Upper lobe of left lung (tissue), 4 donors: ENCODE measurements around the gene ZNF280C.

ENCODE experiments used
- POLR2A ChIP-seq, 4 donors: fragments of 450-650 bp; IDR thresholded peaks; one replicate each; pipeline ENCODE4 v1.5.1; 2016 to 2017; ENCODE audit warnings: antibody characterized with exemption in 4 of 4, mild to moderate bottlenecking in 2 of 4
- POLR2AphosphoS5 ChIP-seq, 2 donors: sonication (generic); formaldehyde crosslinking; IDR thresholded peaks; one replicate each; pipeline ENCODE4 v1.5.1; 2017; ENCODE audit warnings: antibody characterized with exemption in 2 of 2
- TF ChIP-seq, protein P1 (sequence below), 6 experiments: fragments of 450-650 bp in 4 of 6; fragments of 200-600 bp in 2 of 6; sonication (generic) in 2 of 6; IDR thresholded peaks; one replicate each; pipeline ENCODE4 v1.5.1; 2016 to 2019; ENCODE audit warnings: antibody characterized with exemption in 6 of 6

DNA sequence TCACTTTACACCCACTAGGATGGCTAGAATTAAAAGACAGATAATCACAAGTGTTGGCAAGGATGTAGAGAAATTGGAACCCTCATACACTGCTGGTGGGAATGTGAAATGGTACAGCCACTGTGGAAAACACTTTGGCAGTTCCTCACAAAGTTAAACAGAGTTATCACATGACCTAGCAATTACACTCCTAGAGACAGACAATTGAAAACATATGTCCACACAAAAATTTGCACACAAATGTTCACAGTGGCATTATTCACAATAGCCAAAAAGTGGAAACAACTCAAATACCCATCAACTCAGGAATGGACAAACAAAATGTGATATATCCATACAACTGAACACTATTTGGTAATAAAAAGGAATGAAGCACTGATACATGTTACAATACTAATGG lies 5.7 kb downstream of the ZNF280C start:
- TF ChIP-seq, protein P1, sequence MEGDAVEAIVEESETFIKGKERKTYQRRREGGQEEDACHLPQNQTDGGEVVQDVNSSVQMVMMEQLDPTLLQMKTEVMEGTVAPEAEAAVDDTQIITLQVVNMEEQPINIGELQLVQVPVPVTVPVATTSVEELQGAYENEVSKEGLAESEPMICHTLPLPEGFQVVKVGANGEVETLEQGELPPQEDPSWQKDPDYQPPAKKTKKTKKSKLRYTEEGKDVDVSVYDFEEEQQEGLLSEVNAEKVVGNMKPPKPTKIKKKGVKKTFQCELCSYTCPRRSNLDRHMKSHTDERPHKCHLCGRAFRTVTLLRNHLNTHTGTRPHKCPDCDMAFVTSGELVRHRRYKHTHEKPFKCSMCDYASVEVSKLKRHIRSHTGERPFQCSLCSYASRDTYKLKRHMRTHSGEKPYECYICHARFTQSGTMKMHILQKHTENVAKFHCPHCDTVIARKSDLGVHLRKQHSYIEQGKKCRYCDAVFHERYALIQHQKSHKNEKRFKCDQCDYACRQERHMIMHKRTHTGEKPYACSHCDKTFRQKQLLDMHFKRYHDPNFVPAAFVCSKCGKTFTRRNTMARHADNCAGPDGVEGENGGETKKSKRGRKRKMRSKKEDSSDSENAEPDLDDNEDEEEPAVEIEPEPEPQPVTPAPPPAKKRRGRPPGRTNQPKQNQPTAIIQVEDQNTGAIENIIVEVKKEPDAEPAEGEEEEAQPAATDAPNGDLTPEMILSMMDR (IDR thresholded peaks at IDR 0.05), result no peak
- TF ChIP-seq POLR2AphosphoS5 (IDR thresholded peaks at IDR 0.05) (no peak), POLR2A (IDR thresholded peaks at IDR 0.05) (no peak)
